RWPE2 (cell line): ENCODE data around the gene KRT6B.
"Not testable (repeated sequence)": the region's sequence is repeated elsewhere in the genome, so short reads cannot be mapped to it uniquely, and the experiment has no call there.

Experiments
- ATAC-seq: fragments of 200-7000 bp; cut with Tn5 transposase; 3 replicates; pipeline ENCODE4 v1.9.1; 2021; ENCODE audit warnings: low read depth
- DNase-seq: peaks from one replicate; pipeline ENCODE4 v3.0.0-alpha.2; 2020; ENCODE audit warnings: low spot score
- H3K27ac ChIP-seq: fragments of 450-650 bp; 2 replicates; pipeline ENCODE4 v1.5.1; 2017; ENCODE audit warnings: mild to moderate bottlenecking; ENCODE audit not compliant: poor library complexity, severe bottlenecking
- H3K27me3 ChIP-seq: fragments of 250-450 bp; sonication (Bioruptor Pico); 2 replicates; pipeline ENCODE4 v1.5.1; 2021; ENCODE audit warnings: mild to moderate bottlenecking, moderate library complexity; ENCODE audit not compliant: insufficient read depth, poor library complexity, severe bottlenecking
- H3K36me3 ChIP-seq: fragments of 250-450 bp; sonication (Bioruptor Pico); 2 replicates; pipeline ENCODE4 v1.5.1; 2020; ENCODE audit warnings: low read depth, mild to moderate bottlenecking, moderate library complexity
- H3K4me1 ChIP-seq: fragments of 250-450 bp; sonication (Bioruptor Pico); 2 replicates; pipeline ENCODE4 v1.5.1; 2021; ENCODE audit warnings: mild to moderate bottlenecking, moderate library complexity; ENCODE audit not compliant: insufficient read depth, poor library complexity, severe bottlenecking
- H3K4me3 ChIP-seq: fragments of 250-450 bp; sonication (Bioruptor Pico); 2 replicates; pipeline ENCODE4 v1.5.1; 2021; ENCODE audit warnings: mild to moderate bottlenecking, moderate library complexity; ENCODE audit not compliant: severe bottlenecking
- H3K9me3 ChIP-seq: fragments of 250-450 bp; sonication (Bioruptor Pico); 2 replicates; pipeline ENCODE4 v1.5.1; 2021; ENCODE audit warnings: mild to moderate bottlenecking, moderate library complexity; ENCODE audit not compliant: severe bottlenecking
- TF ChIP-seq, protein P1 (sequence below): fragments of 450-650 bp; IDR thresholded peaks from one replicate; pipeline ENCODE4 v1.5.1; 2017; ENCODE audit warnings: mild to moderate bottlenecking, moderate library complexity; ENCODE audit not compliant: poor library complexity, severe bottlenecking

The KRT6B gene

GRCh38 chr12:52452101-52452500, at the start of gene KRT6B:
KRT6B (minus strand) TSS chr12:52452146; CDS start chr12:52452078, 68 bp downstream.
- ATAC-seq = peak; percentile 92
- H3K36me3 ChIP-seq = no peaks in the 10 kb centered on the region
- no peaks in the 10 kb centered on the region for H3K9me3 ChIP-seq
- H3K27me3 ChIP-seq = no peaks in the 10 kb centered on the region
- DNase-seq = no peak
- H3K4me1 ChIP-seq = peaks cover 34% of the 10 kb centered on the region
- peak within 1 kb of the TSS; percentile 83 for H3K27ac ChIP-seq
- no peak within 1 kb of the TSS for H3K4me3 ChIP-seq
- TF ChIP-seq, protein P1, sequence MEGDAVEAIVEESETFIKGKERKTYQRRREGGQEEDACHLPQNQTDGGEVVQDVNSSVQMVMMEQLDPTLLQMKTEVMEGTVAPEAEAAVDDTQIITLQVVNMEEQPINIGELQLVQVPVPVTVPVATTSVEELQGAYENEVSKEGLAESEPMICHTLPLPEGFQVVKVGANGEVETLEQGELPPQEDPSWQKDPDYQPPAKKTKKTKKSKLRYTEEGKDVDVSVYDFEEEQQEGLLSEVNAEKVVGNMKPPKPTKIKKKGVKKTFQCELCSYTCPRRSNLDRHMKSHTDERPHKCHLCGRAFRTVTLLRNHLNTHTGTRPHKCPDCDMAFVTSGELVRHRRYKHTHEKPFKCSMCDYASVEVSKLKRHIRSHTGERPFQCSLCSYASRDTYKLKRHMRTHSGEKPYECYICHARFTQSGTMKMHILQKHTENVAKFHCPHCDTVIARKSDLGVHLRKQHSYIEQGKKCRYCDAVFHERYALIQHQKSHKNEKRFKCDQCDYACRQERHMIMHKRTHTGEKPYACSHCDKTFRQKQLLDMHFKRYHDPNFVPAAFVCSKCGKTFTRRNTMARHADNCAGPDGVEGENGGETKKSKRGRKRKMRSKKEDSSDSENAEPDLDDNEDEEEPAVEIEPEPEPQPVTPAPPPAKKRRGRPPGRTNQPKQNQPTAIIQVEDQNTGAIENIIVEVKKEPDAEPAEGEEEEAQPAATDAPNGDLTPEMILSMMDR = no peak

GRCh38 chr12:52501490-52501889, 49.5 kb upstream of the KRT6B start:
- Histone ChIP-seq H3K4me1 (peaks cover 19% of the 10 kb centered on the region), H3K27ac (no peak overlapping the region), H3K36me3 (no peaks in the 10 kb centered on the region), H3K27me3 (no peaks in the 10 kb centered on the region), H3K4me3 (no peak overlapping the region), H3K9me3 (peaks cover 3% of the 10 kb centered on the region)
- TF ChIP-seq, protein P1 = no peak
- ATAC-seq = no peak
- DNase-seq = no peak

- H3K27me3 ChIP-seq, ATAC-seq, DNase-seq, H3K9me3 ChIP-seq, H3K36me3 ChIP-seq, H3K4me3 ChIP-seq: not testable (repeated sequence)
- Histone ChIP-seq H3K27ac (peak overlapping the region; percentile 35), H3K4me1 (peaks cover 28% of the 10 kb centered on the region)
Measured at GRCh38 chr12:52500574-52500973, 48.6 kb upstream of the KRT6B start.

GRCh38 chr12:52499806-52500560, 48.0 kb upstream of the KRT6B start:
- Histone ChIP-seq H3K4me3 (no peak overlapping the region), H3K36me3 (no peaks in the 10 kb centered on the region), H3K27ac (peak overlapping the region; percentile 35), H3K4me1 (peaks cover 34% of the 10 kb centered on the region), H3K27me3 (no peaks in the 10 kb centered on the region), H3K9me3 (peaks cover 3% of the 10 kb centered on the region)
- TF ChIP-seq, protein P1 = no peak
- DNase-seq = no peak
- no peak for ATAC-seq

GRCh38 chr12:52498946-52499345, 47.0 kb upstream of the KRT6B start:
- no peaks in the 10 kb centered on the region for H3K27me3 ChIP-seq
- H3K27ac ChIP-seq = peak overlapping the region; percentile 35
- no peak for ATAC-seq

More at GRCh38 chr12:52498946-52499345, 47.0 kb upstream of the KRT6B start:
- H3K9me3 ChIP-seq = peaks cover 3% of the 10 kb centered on the region
- TF ChIP-seq, protein P1 = no peak
- no peak for DNase-seq
- no peak overlapping the region for H3K4me3 ChIP-seq
- no peaks in the 10 kb centered on the region for H3K36me3 ChIP-seq
- peaks cover 38% of the 10 kb centered on the region for H3K4me1 ChIP-seq
